Suprapubic skin (tissue), 3 donors: ENCODE data around the gene DXO.

Experiments
- CTCF ChIP-seq, 2 donors: fragments of 200-600 bp in 1 of 2; fragments of 450-650 bp in 1 of 2; sonication (generic) in 1 of 2; IDR thresholded peaks; one replicate each; pipeline ENCODE4 v1.5.1; 2016 to 2019; ENCODE audit warnings: antibody characterized with exemption in 2 of 2, mild to moderate bottlenecking in 1 of 2, moderate library complexity in 1 of 2
- POLR2A ChIP-seq, 2 donors: fragments of 450-650 bp; IDR thresholded peaks; one replicate each; pipeline ENCODE4 v1.6.1; 2017; ENCODE audit warnings: antibody characterized with exemption in 2 of 2, mild to moderate bottlenecking in 2 of 2, moderate library complexity in 2 of 2

- no peak for TF ChIP-seq CTCF (IDR thresholded peaks at IDR 0.05)
- TF ChIP-seq POLR2A (IDR thresholded peaks at IDR 0.05): no peak
Measured at GRCh38 chr6:31967926-31968320, 4.0 kb downstream of the DXO start.
